GM23338 (cell line): ENCODE measurements around the gene PLEKHM2.

Experiments used
- CREB1 ChIP-seq: fragments of 250-450 bp; sonication (Bioruptor Pico); IDR thresholded peaks from 2 replicates; pipeline ENCODE4 v1.5.0; 2020; ENCODE audit warnings: low read depth, mild to moderate bottlenecking, moderate library complexity
- CTCF ChIP-seq, 2 experiments: fragments of 200-600 bp in 1 of 2; sonication (generic) in 1 of 2; conservative IDR thresholded peaks; 2 replicates each; pipeline versions ENCODE4 v1.5.1 to v1.6.1; 2016 to 2017; ENCODE audit warnings: antibody characterized with exemption in 2 of 2, low read depth in 2 of 2, mild to moderate bottlenecking in 2 of 2, moderate library complexity in 1 of 2
- ETS1 ChIP-seq: IDR thresholded peaks from 2 replicates; pipeline ENCODE4 v1.6.1; 2016; ENCODE audit warnings: antibody characterized with exemption
- EZH2 ChIP-seq: fragments of 200-600 bp; sonication (generic); IDR thresholded peaks from one replicate; pipeline ENCODE4 v1.8.0; 2017; ENCODE audit warnings: antibody characterized with exemption, mild to moderate bottlenecking, low read depth; ENCODE audit not compliant: unreplicated experiment
- EZH2phosphoT487 ChIP-seq: fragments of 200-600 bp; sonication (generic); IDR thresholded peaks from one replicate; pipeline ENCODE4 v1.8.1; 2018; ENCODE audit warnings: antibody characterized with exemption; ENCODE audit not compliant: unreplicated experiment
- JUNB ChIP-seq: IDR thresholded peaks from one replicate; pipeline ENCODE4 v1.6.1; 2016; ENCODE audit warnings: antibody characterized with exemption; ENCODE audit not compliant: unreplicated experiment
- NANOG ChIP-seq: IDR thresholded peaks from 2 replicates; pipeline ENCODE4 v1.6.1; 2016; ENCODE audit warnings: antibody characterized with exemption, borderline replicate concordance
- POLR2AphosphoS5 ChIP-seq: IDR thresholded peaks from 2 replicates; pipeline ENCODE4 v1.6.1; 2016; ENCODE audit warnings: antibody characterized with exemption, low read depth
- REST ChIP-seq: IDR thresholded peaks from one replicate; pipeline ENCODE4 v1.6.1; 2018; ENCODE audit warnings: antibody characterized with exemption; ENCODE audit not compliant: unreplicated experiment
- STAT1 ChIP-seq: IDR thresholded peaks from one replicate; pipeline ENCODE4 v1.6.1; 2016; ENCODE audit warnings: antibody characterized with exemption; ENCODE audit not compliant: unreplicated experiment
- ZNF114 ChIP-seq: fragments of 250-450 bp; sonication (Bioruptor Pico); IDR thresholded peaks from 2 replicates; pipeline ENCODE4 v1.5.0; 2020; ENCODE audit warnings: mild to moderate bottlenecking, moderate library complexity

GRCh38 chr1:15662477-15662876 is 21.6 kb upstream of the PLEKHM2 start:
- TF ChIP-seq REST, result no peak
- no peak for TF ChIP-seq EZH2phosphoT487
- TF ChIP-seq POLR2AphosphoS5, result no peak
- TF ChIP-seq CTCF (conservative IDR thresholded peaks at IDR 0.05; ENCODE audit: low read depth in 2 of 2), result no peak
- TF ChIP-seq STAT1, result no peak
- TF ChIP-seq EZH2, result no peak
- no peak for TF ChIP-seq CREB1 (CRISPR knock-in tag)
- TF ChIP-seq ETS1, result no peak
- TF ChIP-seq ZNF114 (CRISPR knock-in tag), result no peak
- no peak for TF ChIP-seq NANOG
- TF ChIP-seq JUNB, result no peak
